HepG2 (cell line): Measurements from ENCODE around the gene DRAP1. TPM values are rescaled to one million over a fixed set of nuclear protein-coding genes. Genes with fewer than 3 reads are reported as not detected.

Experiments used
- AHR ChIP-seq: IDR thresholded peaks from 2 replicates; pipeline ENCODE4 v1.6.1; 2018; ENCODE audit warnings: missing genetic modification reagents, missing compliant biosample characterization
- ATF3 ChIP-seq: sonication (generic); formaldehyde crosslinking; IDR thresholded peaks from 2 replicates; pipeline ENCODE4 v1.4.0; 2020; ENCODE audit warnings: missing genetic modification reagents
- BORCS8-MEF2B ChIP-seq: sonication (generic); formaldehyde crosslinking; IDR thresholded peaks from 2 replicates; pipeline ENCODE4 v1.8.0; 2022; ENCODE audit warnings: mild to moderate bottlenecking, missing genetic modification reagents
- BRF2 ChIP-seq: sonication (generic); formaldehyde crosslinking; IDR thresholded peaks from 2 replicates; pipeline ENCODE4 v1.8.1; 2022; ENCODE audit warnings: mild to moderate bottlenecking, missing genetic modification reagents
- CERS6 ChIP-seq: sonication (generic); formaldehyde crosslinking; IDR thresholded peaks from 2 replicates; pipeline ENCODE4 v1.5.0; 2020; ENCODE audit warnings: missing genetic modification reagents
- HOXA5 ChIP-seq: sonication (generic); formaldehyde crosslinking; IDR thresholded peaks from 2 replicates; pipeline ENCODE4 v1.4.0; 2020; ENCODE audit warnings: missing genetic modification reagents
- KLF15 ChIP-seq: sonication (generic); formaldehyde crosslinking; IDR thresholded peaks from 2 replicates; pipeline ENCODE4 v1.8.1; 2023; ENCODE audit warnings: borderline replicate concordance, mild to moderate bottlenecking, inconsistent platforms, missing genetic modification reagents, mixed read lengths
- MED8 ChIP-seq: sonication (generic); formaldehyde crosslinking; IDR thresholded peaks from 2 replicates; pipeline ENCODE4 v1.8.1; 2023; ENCODE audit warnings: mild to moderate bottlenecking, missing genetic modification reagents; ENCODE audit not compliant: insufficient replicate concordance
- MEIS1 ChIP-seq: sonication (generic); formaldehyde crosslinking; IDR thresholded peaks from 2 replicates; pipeline ENCODE4 v1.9.0; 2021; ENCODE audit warnings: mild to moderate bottlenecking, missing genetic modification reagents, moderate library complexity, borderline replicate concordance
- MXI1 ChIP-seq: IDR thresholded peaks from 3 replicates; pipeline ENCODE4 v1.6.1; 2012; ENCODE audit warnings: low read depth, low read length, inconsistent platforms, borderline replicate concordance
- NFE2L2 ChIP-seq: fragments of 150-350 bp; IDR thresholded peaks from 2 replicates; pipeline ENCODE4 v1.6.1; 2014; ENCODE audit warnings: low read length
- PHB2 ChIP-seq: fragments of 450-650 bp; IDR thresholded peaks from 2 replicates; pipeline ENCODE4 v1.6.1; 2018; ENCODE audit not compliant: partially characterized antibody
- PHF21A ChIP-seq: sonication (generic); formaldehyde crosslinking; IDR thresholded peaks from 2 replicates; pipeline ENCODE4 v1.5.0; 2020; ENCODE audit warnings: mild to moderate bottlenecking, missing genetic modification reagents
- REPIN1 ChIP-seq: sonication (generic); formaldehyde crosslinking; IDR thresholded peaks from 2 replicates; pipeline ENCODE4 v1.8.0; 2022; ENCODE audit warnings: missing genetic modification reagents, low read depth, mild to moderate bottlenecking, borderline replicate concordance
- SAFB2 ChIP-seq: sonication (generic); formaldehyde crosslinking; IDR thresholded peaks from 2 replicates; pipeline ENCODE4 v1.5.1; 2020; ENCODE audit warnings: missing genetic modification reagents, low read depth, mild to moderate bottlenecking, borderline replicate concordance
- SKIL ChIP-seq: sonication (generic); formaldehyde crosslinking; IDR thresholded peaks from 2 replicates; pipeline ENCODE4 v1.8.0; 2022; ENCODE audit warnings: missing genetic modification reagents, mild to moderate bottlenecking, moderate library complexity, borderline replicate concordance
- TERF1 ChIP-seq: sonication (generic); formaldehyde crosslinking; IDR thresholded peaks from 2 replicates; pipeline ENCODE4 v1.8.0; 2022; ENCODE audit warnings: mild to moderate bottlenecking, missing genetic modification reagents, moderate library complexity
- ZBTB38 ChIP-seq: sonication (generic); formaldehyde crosslinking; IDR thresholded peaks from 2 replicates; pipeline ENCODE4 v1.5.1; 2020; ENCODE audit warnings: mild to moderate bottlenecking, missing genetic modification reagents
- ZIK1 ChIP-seq: sonication (generic); formaldehyde crosslinking; IDR thresholded peaks from 2 replicates; pipeline ENCODE4 v1.5.0; 2020; ENCODE audit warnings: mild to moderate bottlenecking, low read depth, missing genetic modification reagents, borderline replicate concordance
- ZNF274 ChIP-seq: sonication (generic); formaldehyde crosslinking; IDR thresholded peaks from 2 replicates; pipeline ENCODE4 v1.5.1; 2020; ENCODE audit warnings: mild to moderate bottlenecking, missing genetic modification reagents
- ZNF3 ChIP-seq: IDR thresholded peaks from 2 replicates; pipeline ENCODE4 v1.7.0; 2017; ENCODE audit warnings: inconsistent platforms
- ZNF556 ChIP-seq: sonication (generic); formaldehyde crosslinking; IDR thresholded peaks from 2 replicates; pipeline ENCODE4 v1.4.0; 2020; ENCODE audit warnings: mild to moderate bottlenecking, missing genetic modification reagents, borderline replicate concordance
- ZNF766 ChIP-seq: sonication (generic); formaldehyde crosslinking; IDR thresholded peaks from 2 replicates; pipeline ENCODE4 v1.5.0; 2020; ENCODE audit warnings: missing genetic modification reagents, borderline replicate concordance
- ZNF772 ChIP-seq: sonication (generic); formaldehyde crosslinking; IDR thresholded peaks from 2 replicates; pipeline ENCODE4 v1.5.0; 2020; ENCODE audit warnings: mild to moderate bottlenecking, missing genetic modification reagents
- ZNF883 ChIP-seq: sonication (generic); formaldehyde crosslinking; IDR thresholded peaks from 2 replicates; pipeline ENCODE4 v1.5.1; 2020; ENCODE audit warnings: mild to moderate bottlenecking, missing genetic modification reagents; ENCODE audit errors: not compliant biosample characterization
- polyA plus RNA-seq, 8 experiments: library from polyadenylated mRNA; depleted of rRNA in 3 of 8; stranded (reverse) in 7 of 8; unstranded in 1 of 8; fragments of >200 nt; fragmentation: Illumina TruSeq in 4 of 8; extraction: Trizol in 4 of 8; gene quantifications; 2 replicates each; pipeline versions ENCODE4 v1.2.1 to v1.2.3, GENCODE V29; 2011 to 2016; ENCODE audit warnings: low read depth in 4 of 8, missing spikeins in 1 of 8, mixed read lengths in 1 of 8; ENCODE audit not compliant: insufficient read depth in 1 of 8
- total RNA-seq, 5 experiments: library from RNA; depleted of rRNA; stranded (reverse); fragments of >200 nt; fragmentation: Illumina TruSeq; extraction: Trizol; gene quantifications; 2 replicates each; pipeline ENCODE4 v1.2.3, GENCODE V29; 2016; ENCODE audit warnings: low read depth in 1 of 5

Gene DRAP1
- total and polyA plus RNA-seq, 2 of the 13 experiments (the other 11 are each of a cell fraction or from before 2014, with no cell fraction given): 46.8 to 52.3 TPM

DNA sequence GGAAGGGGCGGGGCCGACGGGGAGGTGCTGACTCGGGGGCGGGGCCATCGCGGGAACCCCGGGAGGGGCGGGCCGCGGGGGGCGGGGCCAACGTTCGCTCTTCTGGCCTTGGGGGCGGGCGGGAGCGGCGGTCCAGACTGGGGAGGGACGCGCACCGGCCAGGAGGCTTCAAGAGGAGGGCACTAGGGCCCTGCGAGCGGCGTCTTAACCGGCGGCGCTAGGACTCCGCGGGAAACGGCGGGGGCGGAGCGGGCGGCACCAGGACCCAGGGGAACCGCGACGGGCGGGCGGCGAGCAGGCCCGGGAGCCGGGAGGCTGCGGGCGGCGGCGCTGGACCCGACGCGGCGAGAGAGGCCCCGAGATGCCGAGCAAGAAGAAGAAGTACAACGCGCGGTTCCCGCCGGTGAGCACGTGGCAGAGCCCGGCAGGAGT, at the start of gene DRAP1 (continued):
- no peak for TF ChIP-seq SKIL (CRISPR knock-in tag)
- peak; percentile 95 for TF ChIP-seq HOXA5 (CRISPR knock-in tag)
- peak; percentile 89; the same call in 1 of the 2 replicates for TF ChIP-seq AHR (CRISPR knock-in tag)
- peak; percentile 44 for TF ChIP-seq MED8 (CRISPR knock-in tag)
- 0 out of 2 replicates have a peak, but pooled peaks have one; percentile 55 for TF ChIP-seq ZNF766 (CRISPR knock-in tag)
- peak; percentile 94 for TF ChIP-seq ZNF556
- TF ChIP-seq MEIS1 (CRISPR knock-in tag): no peak
- no peak; the same call in 1 of the 2 replicates for TF ChIP-seq SAFB2 (CRISPR knock-in tag)
- TF ChIP-seq ZBTB38 (CRISPR knock-in tag): no peak
- TF ChIP-seq MXI1: peak; percentile 53; the same call in 2 of the 3 replicates
- TF ChIP-seq REPIN1: peak; percentile 81
- TF ChIP-seq NFE2L2: no peak
- TF ChIP-seq BORCS8-MEF2B: peak; percentile 79
- TF ChIP-seq ZNF883 (CRISPR knock-in tag): no peak
- 0 out of 2 replicates have a peak, but pooled peaks have one; percentile 62 for TF ChIP-seq CERS6 (CRISPR knock-in tag)
- no peak for TF ChIP-seq PHB2
- TF ChIP-seq PHF21A: peak; percentile 30; the same call in 1 of the 2 replicates
- TF ChIP-seq ATF3 (CRISPR knock-in tag): peak; percentile 77; the same call in 1 of the 2 replicates
- no peak for TF ChIP-seq TERF1 (CRISPR knock-in tag)
- TF ChIP-seq ZNF3: 0 out of 2 replicates have a peak, but pooled peaks have one; percentile 25
- peak; percentile 74; the same call in 1 of the 2 replicates for TF ChIP-seq ZIK1 (CRISPR knock-in tag)
- TF ChIP-seq ZNF772: peak; percentile 92; the same call in 1 of the 2 replicates
- TF ChIP-seq BRF2 (CRISPR knock-in tag): no peak
- peak; percentile 92; the same call in 1 of the 2 replicates for TF ChIP-seq KLF15 (CRISPR knock-in tag)
- TF ChIP-seq ZNF274 (CRISPR knock-in tag): peak; percentile 47; the same call in 1 of the 2 replicates
